Karpas-422 (cell line): ENCODE results near the gene EEF2K. TPM values are rescaled to one million over a fixed set of nuclear protein-coding genes. Genes with fewer than 3 reads are reported as not detected.
"Not testable (repeated sequence)": the region's sequence is repeated elsewhere in the genome, so short reads cannot be mapped to it uniquely, and the experiment has no call there.

ENCODE experiments used
- DNase-seq: peaks from one replicate; pipeline ENCODE4 v3.0.0-alpha.2; 2015
- H2AFZ ChIP-seq: fragments of 200-600 bp; sonication (generic); 2 replicates; pipeline ENCODE4 v1.6.1; 2014; ENCODE audit warnings: antibody characterized with exemption, low read length, mixed read lengths
- H3K27ac ChIP-seq: fragments of 200-600 bp; sonication (generic); 2 replicates; pipeline ENCODE4 v1.5.1; 2014; ENCODE audit warnings: mild to moderate bottlenecking, low read length, moderate library complexity
- H3K27me3 ChIP-seq: fragments of 200-600 bp; sonication (generic); 2 replicates; pipeline ENCODE4 v1.6.1; 2014; ENCODE audit warnings: low read length, mixed read lengths
- H3K36me3 ChIP-seq: fragments of 200-600 bp; sonication (generic); 2 replicates; pipeline ENCODE4 v1.6.1; 2014; ENCODE audit warnings: low read length, mixed read lengths; ENCODE audit not compliant: insufficient read depth
- H3K4me1 ChIP-seq: fragments of 200-600 bp; sonication (generic); 2 replicates; pipeline ENCODE4 v1.6.1; 2014; ENCODE audit warnings: mild to moderate bottlenecking, low read length, mixed read lengths
- H3K4me2 ChIP-seq: fragments of 200-600 bp; sonication (generic); 2 replicates; pipeline ENCODE4 v1.6.1; 2014; ENCODE audit warnings: low read length, low read depth, mild to moderate bottlenecking; ENCODE audit not compliant: poor library complexity, severe bottlenecking
- H3K4me3 ChIP-seq: fragments of 200-600 bp; sonication (generic); 2 replicates; pipeline ENCODE4 v1.5.1; 2014; ENCODE audit warnings: mild to moderate bottlenecking, antibody characterized with exemption, low read length, mixed read lengths
- H3K79me2 ChIP-seq: fragments of 200-600 bp; sonication (generic); 2 replicates; pipeline ENCODE4 v1.6.1; 2014; ENCODE audit warnings: mild to moderate bottlenecking, low read length, mixed read lengths
- H3K9ac ChIP-seq: fragments of 200-600 bp; sonication (generic); 2 replicates; pipeline ENCODE4 v1.6.0; 2014; ENCODE audit warnings: low read length
- H3K9me2 ChIP-seq: fragments of 200-600 bp; sonication (generic), shearing (Covaris generic); replicated peaks from 2 replicates; pipeline ENCODE4 v1.6.0; 2014; ENCODE audit warnings: mild to moderate bottlenecking, low read length, moderate library complexity; ENCODE audit not compliant: insufficient read depth
- H3K9me3 ChIP-seq: fragments of 300-700, 200-600 bp; sonication (generic); 2 replicates; pipeline ENCODE4 v1.6.1; 2014; ENCODE audit warnings: low read length, mixed read lengths
- H4K20me1 ChIP-seq: fragments of 200-600 bp; sonication (generic); 2 replicates; pipeline ENCODE4 v1.6.1; 2014; ENCODE audit warnings: mild to moderate bottlenecking, antibody characterized with exemption, low read length, low read depth; ENCODE audit not compliant: insufficient read depth
- total RNA-seq: library from RNA; depleted of rRNA; stranded (reverse); fragments of >200 nt; shearing (Covaris generic); gene quantifications from 2 replicates; pipeline ENCODE4 v1.2.3, GENCODE V29; 2014; ENCODE audit warnings: low replicate concordance

EEF2K gene
- total RNA-seq, 1 experiment from 2014 or later, result 16.0 TPM

- peak; percentile 78 for DNase-seq
- Histone ChIP-seq H3K27ac (no peak overlapping the region), H3K27me3 (no peaks in the 10 kb centered on the region), H3K9me3 (no peaks in the 10 kb centered on the region), H3K4me1 (peaks cover 32% of the 10 kb centered on the region), H3K9me2 (no peaks in the 10 kb centered on the region), H3K79me2 (peaks cover 75% of the 10 kb centered on the region), H4K20me1 (peaks cover 55% of the 10 kb centered on the region), H3K4me3 (no peak overlapping the region), H3K9ac (peak overlapping the region; percentile 38), H3K36me3 (peaks cover 12% of the 10 kb centered on the region; the same call in 1 of the 2 replicates), H3K4me2 (peak overlapping the region; percentile 37), H2AFZ (no peak overlapping the region)
Observed at GRCh38 chr16:22300427-22301071, 94.5 kb downstream of the EEF2K start.

GRCh38 chr16:22301423-22301822 is 95.3 kb downstream of the EEF2K start:
- H3K27me3 ChIP-seq, H3K9me3 ChIP-seq, H3K9me2 ChIP-seq, H3K9ac ChIP-seq, DNase-seq, H2AFZ ChIP-seq, H3K4me3 ChIP-seq, H3K27ac ChIP-seq, H3K4me2 ChIP-seq: not testable (repeated sequence)
- peaks cover 55% of the 10 kb centered on the region for H4K20me1 ChIP-seq
- H3K79me2 ChIP-seq, result peaks cover 78% of the 10 kb centered on the region
- H3K36me3 ChIP-seq, result peaks cover 13% of the 10 kb centered on the region; the same call in 1 of the 2 replicates
- peaks cover 24% of the 10 kb centered on the region for H3K4me1 ChIP-seq

DNA sequence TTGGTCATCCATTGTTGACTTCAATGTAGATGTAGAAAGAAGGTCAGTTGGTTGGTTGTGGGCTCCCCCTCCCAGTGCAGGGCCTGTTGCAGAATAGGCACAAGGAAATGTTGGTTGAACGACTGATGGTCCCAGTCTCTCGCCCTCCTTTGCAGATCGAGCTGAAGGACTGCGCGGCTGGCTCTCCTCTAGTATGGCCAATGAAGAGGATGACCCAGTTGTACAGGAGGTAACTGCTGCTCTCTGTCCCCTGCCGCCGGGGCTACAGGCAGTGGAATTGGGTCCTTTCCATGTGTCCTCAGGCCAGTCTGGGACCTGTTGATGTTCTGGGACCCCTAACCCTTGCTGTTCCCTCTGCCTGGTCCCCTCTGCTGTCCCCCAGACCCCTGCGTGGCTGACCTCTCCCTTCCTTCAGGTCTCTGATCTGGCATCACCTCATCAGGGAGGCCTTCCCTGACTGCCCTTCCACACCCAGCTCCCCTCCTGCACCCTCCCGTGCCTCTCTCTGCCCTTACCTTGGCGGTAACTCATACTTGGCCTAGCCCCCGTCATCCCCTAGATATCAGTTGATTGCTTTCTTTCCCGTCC is 96.8 kb downstream of the EEF2K start:
- DNase-seq, result no peak
- H3K4me1 ChIP-seq, result peaks cover 21% of the 10 kb centered on the region
- no peaks in the 10 kb centered on the region for H3K9me3 ChIP-seq
- no peaks in the 10 kb centered on the region for H3K27me3 ChIP-seq
- no peaks in the 10 kb centered on the region for H3K9me2 ChIP-seq
- no peak overlapping the region for H3K27ac ChIP-seq
- no peak overlapping the region for H3K4me3 ChIP-seq
- H3K79me2 ChIP-seq, result peaks cover 79% of the 10 kb centered on the region
- H4K20me1 ChIP-seq, result peaks cover 59% of the 10 kb centered on the region
- peaks cover 16% of the 10 kb centered on the region; the same call in 1 of the 2 replicates for H3K36me3 ChIP-seq
- H3K9ac ChIP-seq, result no peak overlapping the region
- H3K4me2 ChIP-seq, result no peak overlapping the region
- no peak overlapping the region for H2AFZ ChIP-seq

DNA sequence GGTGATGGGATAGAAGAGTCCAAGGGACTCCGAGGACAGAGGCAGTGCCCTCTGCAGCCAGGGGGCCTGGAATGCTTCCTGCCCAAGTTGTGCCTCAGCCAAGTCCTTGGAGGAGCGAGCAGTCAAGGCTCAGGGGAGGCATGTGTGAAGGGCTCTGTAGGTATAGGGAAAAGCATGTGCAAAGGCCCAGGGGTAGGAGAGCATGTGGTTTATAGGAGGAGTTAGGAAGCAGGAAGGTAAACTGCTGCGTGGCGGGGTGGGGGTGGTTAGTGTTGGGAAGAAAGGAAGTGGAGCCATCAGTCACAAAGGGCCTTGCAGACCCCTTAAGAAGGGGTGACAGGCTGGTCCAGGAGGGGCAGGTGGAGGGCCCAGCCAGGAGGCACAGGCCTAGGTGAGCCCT is 98.3 kb downstream of the EEF2K start:
- H3K36me3 ChIP-seq, result peaks cover 12% of the 10 kb centered on the region; the same call in 1 of the 2 replicates
- H3K79me2 ChIP-seq, result peaks cover 63% of the 10 kb centered on the region
- H3K9me2 ChIP-seq, result no peaks in the 10 kb centered on the region
- peaks cover 12% of the 10 kb centered on the region for H3K4me1 ChIP-seq
- peaks cover 47% of the 10 kb centered on the region for H4K20me1 ChIP-seq
- H3K9ac ChIP-seq, result no peak overlapping the region
- no peaks in the 10 kb centered on the region for H3K27me3 ChIP-seq
- H3K4me2 ChIP-seq, result no peak overlapping the region
- no peak for DNase-seq
- H2AFZ ChIP-seq, result no peak overlapping the region
- H3K4me3 ChIP-seq, result no peak overlapping the region
- no peaks in the 10 kb centered on the region for H3K9me3 ChIP-seq
- H3K27ac ChIP-seq, result no peak overlapping the region

DNA sequence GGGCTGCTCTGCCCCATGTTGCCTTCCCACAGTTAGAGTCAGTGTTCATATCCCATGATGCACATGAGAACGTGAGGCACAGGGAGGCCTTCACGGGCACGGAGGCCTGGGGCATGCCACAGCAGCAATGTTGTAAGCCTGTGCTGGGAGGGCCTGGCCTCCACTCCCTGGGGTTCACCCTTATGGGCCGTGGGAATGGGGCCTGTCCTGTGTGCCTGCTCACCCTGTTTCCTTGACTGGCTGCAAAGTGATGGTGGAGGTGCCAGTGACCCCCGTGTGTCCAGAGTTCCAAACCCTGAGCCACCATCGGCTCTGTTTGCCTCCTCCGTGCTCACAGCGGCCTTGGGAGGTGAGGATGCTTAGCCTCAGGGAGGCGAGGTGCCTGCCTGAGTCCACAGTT is 100.7 kb downstream of the EEF2K start:
- H3K79me2 ChIP-seq, result peaks cover 39% of the 10 kb centered on the region
- H2AFZ ChIP-seq, result no peak overlapping the region
- no peak for DNase-seq

GRCh38 chr16:22307838-22308237 is 101.8 kb downstream of the EEF2K start:
- no peaks in the 10 kb centered on the region for H3K4me1 ChIP-seq
- no peaks in the 10 kb centered on the region for H3K9me2 ChIP-seq
- H3K9ac ChIP-seq, result no peak overlapping the region
- H2AFZ ChIP-seq, result no peak overlapping the region
- H3K27ac ChIP-seq, result no peak overlapping the region
- no peaks in the 10 kb centered on the region for H3K9me3 ChIP-seq
- no peaks in the 10 kb centered on the region for H3K27me3 ChIP-seq
- H3K4me3 ChIP-seq, result no peak overlapping the region
- H3K36me3 ChIP-seq, result peaks cover 12% of the 10 kb centered on the region; the same call in 1 of the 2 replicates
- H4K20me1 ChIP-seq, result peaks cover 21% of the 10 kb centered on the region
- H3K79me2 ChIP-seq, result peaks cover 29% of the 10 kb centered on the region
- DNase-seq, result no peak
- H3K4me2 ChIP-seq, result no peak overlapping the region

More for the DNA sequence above, 100.7 kb downstream of the EEF2K start:
- no peaks in the 10 kb centered on the region for H3K9me3 ChIP-seq
- H3K9ac ChIP-seq, result no peak overlapping the region
- no peaks in the 10 kb centered on the region for H3K4me1 ChIP-seq
- no peak overlapping the region for H3K4me3 ChIP-seq
- H3K9me2 ChIP-seq, result no peaks in the 10 kb centered on the region
- H3K4me2 ChIP-seq, result no peak overlapping the region
- H4K20me1 ChIP-seq, result peaks cover 31% of the 10 kb centered on the region
- peaks cover 12% of the 10 kb centered on the region; the same call in 1 of the 2 replicates for H3K36me3 ChIP-seq
- no peaks in the 10 kb centered on the region for H3K27me3 ChIP-seq
- no peak overlapping the region for H3K27ac ChIP-seq

DNA sequence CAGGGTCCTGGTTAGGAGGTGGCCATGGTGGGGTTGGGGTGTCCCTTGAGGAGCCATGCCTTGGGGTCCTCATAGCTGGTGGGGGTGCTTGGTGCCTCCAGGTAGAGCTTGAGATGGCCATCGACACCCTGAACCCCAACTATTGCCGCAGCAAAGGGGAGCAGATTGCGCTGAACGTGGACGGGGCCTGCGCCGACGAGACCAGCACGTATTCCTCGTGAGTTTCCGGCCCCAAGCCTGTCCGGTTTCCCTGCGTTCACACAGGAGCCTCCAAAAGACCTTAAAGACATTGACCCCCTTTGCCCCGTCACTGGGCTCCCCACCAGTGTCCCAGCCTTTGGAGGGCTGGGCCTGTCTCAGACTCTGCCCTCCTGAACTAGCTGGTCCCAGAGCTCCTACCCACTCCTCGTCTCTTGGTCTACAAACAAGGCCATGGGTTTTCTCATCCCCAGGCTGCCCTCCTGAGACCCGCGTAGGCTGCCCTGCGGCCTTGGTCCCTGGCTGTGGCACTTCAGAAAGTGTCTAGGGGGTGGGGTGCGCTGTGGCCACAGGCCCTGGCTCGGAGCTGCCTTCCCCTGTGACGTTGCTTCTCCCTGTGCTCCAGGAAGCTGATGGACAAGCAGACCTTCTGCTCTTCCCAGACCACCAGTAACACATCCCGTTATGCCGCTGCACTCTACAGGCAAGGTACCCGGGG is 102.9 kb downstream of the EEF2K start:
- Histone ChIP-seq H2AFZ (no peak overlapping the region), H3K9me2 (no peaks in the 10 kb centered on the region), H3K9ac (no peak overlapping the region), H3K36me3 (peaks cover 11% of the 10 kb centered on the region; the same call in 1 of the 2 replicates), H3K4me3 (no peak overlapping the region), H3K9me3 (no peaks in the 10 kb centered on the region), H3K4me2 (no peak overlapping the region), H4K20me1 (peaks cover 15% of the 10 kb centered on the region), H3K27me3 (no peaks in the 10 kb centered on the region), H3K27ac (no peak overlapping the region), H3K79me2 (peaks cover 21% of the 10 kb centered on the region), H3K4me1 (no peaks in the 10 kb centered on the region)
- DNase-seq, result no peak

- 0 out of 2 replicates have a peak, but pooled peaks cover 4% of the 10 kb centered on the region for H4K20me1 ChIP-seq
- no peak overlapping the region for H3K27ac ChIP-seq
- H2AFZ ChIP-seq, result no peak overlapping the region
- H3K4me1 ChIP-seq, result no peaks in the 10 kb centered on the region
- no peaks in the 10 kb centered on the region for H3K9me2 ChIP-seq
- no peaks in the 10 kb centered on the region for H3K27me3 ChIP-seq
- H3K4me3 ChIP-seq, result no peak overlapping the region
- H3K79me2 ChIP-seq, result peaks cover 6% of the 10 kb centered on the region
- H3K4me2 ChIP-seq, result no peak overlapping the region
- H3K9ac ChIP-seq, result no peak overlapping the region
- DNase-seq, result no peak
- peaks cover 7% of the 10 kb centered on the region; the same call in 1 of the 2 replicates for H3K36me3 ChIP-seq
- no peaks in the 10 kb centered on the region for H3K9me3 ChIP-seq
Observed at GRCh38 chr16:22311520-22311919, 105.4 kb downstream of the EEF2K start.
